Colonic mucosa (tissue), 4 donors: Measurements from ENCODE around the gene HMGN3. TPM values are rescaled to one million over a fixed set of nuclear protein-coding genes. Genes with fewer than 3 reads are reported as not detected.

Experiments used
- DNase-seq: peaks from one replicate; pipeline ENCODE4 v3.0.0-alpha.2; 2020
- H3K27ac ChIP-seq: fragments of 200-600 bp; one replicate; pipeline ENCODE4 v1.8.0; 2021
- H3K27me3 ChIP-seq: fragments of 200-600 bp; one replicate; pipeline ENCODE4 v1.8.0; 2021
- H3K36me3 ChIP-seq: fragments of 200-600 bp; one replicate; pipeline ENCODE4 v1.8.0; 2021
- H3K4me1 ChIP-seq: fragments of 200-600 bp; one replicate; pipeline ENCODE4 v1.8.0; 2021; ENCODE audit warnings: mild to moderate bottlenecking
- H3K4me3 ChIP-seq: fragments of 200-600 bp; one replicate; pipeline ENCODE4 v1.8.0; 2021
- H3K9ac ChIP-seq, 2 donors: one replicate each; pipeline ENCODE4 v1.7.0; 2013; ENCODE audit warnings: control low read depth in 2 of 2, low read depth in 2 of 2, low read length in 2 of 2
- H3K9me3 ChIP-seq: fragments of 200-600 bp; one replicate; pipeline ENCODE4 v1.8.0; 2021
- CTCF ChIP-seq: fragments of 200-600 bp; IDR thresholded peaks from one replicate; pipeline ENCODE4 v1.8.0; 2022; ENCODE audit warnings: antibody characterized with exemption, mild to moderate bottlenecking
- intact Hi-C: fragments of 100-400 bp; cut with DNase I; formaldehyde crosslinking; loops from one replicate; pipeline ENCODE4 v1.14.1; 2022
- total RNA-seq, 2 donors: library from RNA; stranded (reverse); fragmentation: NEBNext Ultra II Directional in 1 of 2; extraction: Animal tissue kit (Norgen Biotek cat#: 25700) in 1 of 2; gene quantifications; one replicate each; pipeline ENCODE4 v1.2.1, GENCODE V29; 2021
- donor health status: healthy.
- donor health status: DM: no; HTN: no; CAD: no.
- donor health status: DM: no; HTN: no; CAD: no.

Gene HMGN3
- total RNA-seq, 2 donors from 2014 or later, result 30.3 to 31.0 TPM

GRCh38 chr6:79232696-79233462, 1.6 kb downstream of the HMGN3 start:
- TF ChIP-seq CTCF, result no peak
- H3K4me3 ChIP-seq, result peak overlapping the region; percentile 63

GRCh38 chr6:79231666-79232065, 2.8 kb downstream of the HMGN3 start:
- no peaks in the 10 kb centered on the region for H3K4me1 ChIP-seq
- H3K36me3 ChIP-seq, result no peaks in the 10 kb centered on the region
- no peak overlapping the region for H3K9ac ChIP-seq
- DNase-seq, result no peak
- H3K9me3 ChIP-seq, result no peaks in the 10 kb centered on the region
- no peak overlapping the region for H3K4me3 ChIP-seq
- intact Hi-C loops, result loop anchor here (5.0 to 10.0 kb wide), 2 partner anchors 154 to 313 kb away; partner anchors contain the start of gene PHIP
- H3K27me3 ChIP-seq, result no peaks in the 10 kb centered on the region
- H3K27ac ChIP-seq, result no peak overlapping the region
- TF ChIP-seq CTCF, result no peak

More at GRCh38 chr6:79232696-79233462, 1.6 kb downstream of the HMGN3 start:
- Histone ChIP-seq H3K27me3 (no peaks in the 10 kb centered on the region), H3K9me3 (no peaks in the 10 kb centered on the region), H3K27ac (peak overlapping the region; percentile 83), H3K9ac (peak overlapping the region in 1 of 2 donors; percentile 83), H3K36me3 (no peaks in the 10 kb centered on the region), H3K4me1 (no peaks in the 10 kb centered on the region)
- intact Hi-C loops, result loop anchor here (5.0 to 10.0 kb wide), 2 partner anchors 156 to 312 kb away; partner anchors contain the start of gene PHIP
- no peak for DNase-seq

- intact Hi-C loops, result loop anchor here (5.0 to 10.0 kb wide), 2 partner anchors 154 to 314 kb away; partner anchors contain the start of gene PHIP
- no peak for TF ChIP-seq CTCF
- DNase-seq, result no peak
- H3K4me1 ChIP-seq, result no peaks in the 10 kb centered on the region
- H3K27ac ChIP-seq, result no peak overlapping the region
- no peak overlapping the region for H3K4me3 ChIP-seq
- no peaks in the 10 kb centered on the region for H3K9me3 ChIP-seq
- H3K36me3 ChIP-seq, result no peaks in the 10 kb centered on the region
- no peak overlapping the region for H3K9ac ChIP-seq
- H3K27me3 ChIP-seq, result no peaks in the 10 kb centered on the region
Observed at GRCh38 chr6:79231101-79231500, 3.4 kb downstream of the HMGN3 start.

- intact Hi-C loops, result loop anchor here (5.0 to 10.0 kb wide), 2 partner anchors 153 to 315 kb away; partner anchors contain the start of gene PHIP
Observed at GRCh38 chr6:79230149-79230548, 4.3 kb downstream of the HMGN3 start.

GRCh38 chr6:79227445-79227844, 7.0 kb downstream of the HMGN3 start:
- intact Hi-C loops, result no loop called here

More at GRCh38 chr6:79230149-79230548, 4.3 kb downstream of the HMGN3 start:
- no peak for DNase-seq
- H3K9me3 ChIP-seq, result no peaks in the 10 kb centered on the region
- no peaks in the 10 kb centered on the region for H3K4me1 ChIP-seq
- no peak overlapping the region for H3K9ac ChIP-seq
- H3K36me3 ChIP-seq, result no peaks in the 10 kb centered on the region
- H3K4me3 ChIP-seq, result no peak overlapping the region
- TF ChIP-seq CTCF, result no peak
- H3K27ac ChIP-seq, result no peak overlapping the region
- no peaks in the 10 kb centered on the region for H3K27me3 ChIP-seq

More at GRCh38 chr6:79227445-79227844, 7.0 kb downstream of the HMGN3 start:
- H3K36me3 ChIP-seq, result no peaks in the 10 kb centered on the region
- H3K9me3 ChIP-seq, result no peaks in the 10 kb centered on the region
- no peaks in the 10 kb centered on the region for H3K4me1 ChIP-seq
- no peak for TF ChIP-seq CTCF
- no peak overlapping the region for H3K4me3 ChIP-seq
- no peak overlapping the region for H3K27ac ChIP-seq
- H3K27me3 ChIP-seq, result no peaks in the 10 kb centered on the region
- H3K9ac ChIP-seq, result no peak overlapping the region
- no peak for DNase-seq
